Measurements from ENCODE around the gene KRTAP5-1.
"Not testable (repeated sequence)": the region's sequence is repeated elsewhere in the genome, so short reads cannot be mapped to it uniquely, and the experiment has no call there.

Gene KRTAP5-1

DNA sequence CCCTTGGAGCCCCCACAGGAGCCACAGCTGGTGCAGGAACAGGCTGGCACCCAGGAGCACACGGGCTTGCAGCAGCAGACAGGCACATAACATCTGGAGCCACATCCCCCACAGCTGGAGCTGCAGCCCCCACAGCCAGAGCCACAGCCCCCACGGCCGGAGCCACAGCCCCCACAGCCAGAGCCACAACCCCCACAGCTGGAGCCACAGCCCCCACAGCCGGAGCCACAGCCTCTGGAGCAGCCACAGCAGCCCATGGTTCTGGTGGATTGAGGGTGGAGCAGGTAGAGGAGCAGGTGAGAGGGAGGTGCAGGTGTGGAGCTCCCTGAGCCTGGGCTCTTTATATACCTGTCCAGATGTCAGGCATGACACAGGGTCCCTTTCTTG lies 12.9 kb upstream of the KRTAP5-1 start, which contains the start of gene KRTAP5-2:
Gene KRTAP5-2 (minus strand): TSS at position 301 of the 387 bp plus-strand sequence. CDS start 44 bp downstream, at position 257.
- Mint-ChIP-seq H3K9me3 (no peaks in the 10 kb centered on the region), H3K4me3 (no peak within 1 kb of the TSS), H3K27me3 (peaks cover 66% of the 10 kb centered on the region), H3K36me3 (ENCODE audit: insufficient read depth) (no peaks in the 10 kb centered on the region), H3K4me1 (peaks cover 8% of the 10 kb centered on the region), H3K27ac (ENCODE audit: low read depth) (no peak within 1 kb of the TSS)
- no peak for DNase-seq (ENCODE audit: low spot score in 2 of 2)
- ATAC-seq (replicated peaks; ENCODE audit: extremely low read depth, poor library complexity, severe bottlenecking), result no peak

- Mint-ChIP-seq H3K27me3 (peaks cover 62% of the 10 kb centered on the region), H3K9me3 (no peaks in the 10 kb centered on the region), H3K36me3 (ENCODE audit: insufficient read depth) (no peaks in the 10 kb centered on the region), H3K27ac (ENCODE audit: low read depth) (no peak overlapping the region), H3K4me1 (peaks cover 8% of the 10 kb centered on the region), H3K4me3 (no peak overlapping the region)
- no peak for DNase-seq (ENCODE audit: low spot score in 2 of 2)
- ATAC-seq (replicated peaks; ENCODE audit: extremely low read depth, poor library complexity, severe bottlenecking), result no peak
Observed at GRCh38 chr11:1597331-1597993, 12.4 kb upstream of the KRTAP5-1 start.

GRCh38 chr11:1596576-1597121 lies 11.6 kb upstream of the KRTAP5-1 start:
- ATAC-seq (replicated peaks; ENCODE audit: extremely low read depth, poor library complexity, severe bottlenecking); H3K36me3 Mint-ChIP-seq (ENCODE audit: insufficient read depth); H3K9me3 Mint-ChIP-seq; DNase-seq (ENCODE audit: low spot score in 2 of 2); H3K27ac Mint-ChIP-seq (ENCODE audit: low read depth); H3K4me1 Mint-ChIP-seq; H3K4me3 Mint-ChIP-seq: not testable (repeated sequence)
- H3K27me3 Mint-ChIP-seq, result peaks cover 55% of the 10 kb centered on the region

GRCh38 chr11:1595994-1596575 lies 11.0 kb upstream of the KRTAP5-1 start:
- H3K27me3 Mint-ChIP-seq, result peaks cover 53% of the 10 kb centered on the region
- not testable (repeated sequence) for DNase-seq (ENCODE audit: low spot score in 2 of 2)

DNA sequence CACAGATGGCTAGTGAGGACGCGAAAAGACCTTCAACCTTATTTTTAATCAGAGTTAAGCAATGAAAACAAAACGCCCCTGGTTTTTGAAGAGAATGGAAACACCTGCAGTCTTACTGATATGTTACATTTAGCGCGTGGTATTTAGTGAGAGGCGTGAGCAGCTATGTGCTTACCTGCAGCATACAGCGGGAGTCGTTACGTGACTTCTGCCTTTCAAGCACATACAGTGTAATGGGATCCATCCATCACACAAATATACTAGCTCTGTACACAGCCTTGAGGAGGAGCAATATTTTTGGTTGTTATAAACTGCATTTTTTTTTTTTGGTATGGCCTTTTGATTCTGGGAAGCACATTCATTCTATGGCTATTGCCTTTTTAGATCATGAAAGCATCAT lies 7.5 kb upstream of the KRTAP5-1 start:
- DNase-seq (ENCODE audit: low spot score in 2 of 2), result no peak
- Mint-ChIP-seq H3K4me3 (no peak overlapping the region), H3K4me1 (peaks cover 22% of the 10 kb centered on the region), H3K9me3 (no peaks in the 10 kb centered on the region), H3K36me3 (ENCODE audit: insufficient read depth) (no peaks in the 10 kb centered on the region), H3K27me3 (peaks cover 32% of the 10 kb centered on the region), H3K27ac (ENCODE audit: low read depth) (no peak overlapping the region)
- ATAC-seq (replicated peaks; ENCODE audit: extremely low read depth, poor library complexity, severe bottlenecking), result no peak

More at GRCh38 chr11:1595994-1596575, 11.0 kb upstream of the KRTAP5-1 start:
- not testable (repeated sequence) for H3K9me3 Mint-ChIP-seq; ATAC-seq (replicated peaks; ENCODE audit: extremely low read depth, poor library complexity, severe bottlenecking); H3K4me3 Mint-ChIP-seq; H3K27ac Mint-ChIP-seq (ENCODE audit: low read depth); H3K4me1 Mint-ChIP-seq; H3K36me3 Mint-ChIP-seq (ENCODE audit: insufficient read depth)

GRCh38 chr11:1589996-1590395 lies 4.9 kb upstream of the KRTAP5-1 start:
- Mint-ChIP-seq H3K4me3 (no peak overlapping the region), H3K27me3 (peaks cover 6% of the 10 kb centered on the region), H3K27ac (ENCODE audit: low read depth) (no peak overlapping the region), H3K9me3 (no peaks in the 10 kb centered on the region), H3K4me1 (peaks cover 13% of the 10 kb centered on the region), H3K36me3 (ENCODE audit: insufficient read depth) (no peaks in the 10 kb centered on the region)
- ATAC-seq (replicated peaks; ENCODE audit: extremely low read depth, poor library complexity, severe bottlenecking) (no peak), DNase-seq (ENCODE audit: low spot score in 2 of 2) (no peak)

GRCh38 chr11:1589191-1589963 lies 4.3 kb upstream of the KRTAP5-1 start:
- ATAC-seq (replicated peaks; ENCODE audit: extremely low read depth, poor library complexity, severe bottlenecking), result peak; percentile 56
- Mint-ChIP-seq H3K4me3 (peak overlapping the region; percentile 67), H3K4me1 (peaks cover 14% of the 10 kb centered on the region), H3K27ac (ENCODE audit: low read depth) (peak overlapping the region; percentile 90)
- H3K36me3 Mint-ChIP-seq (ENCODE audit: insufficient read depth); DNase-seq (ENCODE audit: low spot score in 2 of 2); H3K27me3 Mint-ChIP-seq; H3K9me3 Mint-ChIP-seq: not testable (repeated sequence)

DNA sequence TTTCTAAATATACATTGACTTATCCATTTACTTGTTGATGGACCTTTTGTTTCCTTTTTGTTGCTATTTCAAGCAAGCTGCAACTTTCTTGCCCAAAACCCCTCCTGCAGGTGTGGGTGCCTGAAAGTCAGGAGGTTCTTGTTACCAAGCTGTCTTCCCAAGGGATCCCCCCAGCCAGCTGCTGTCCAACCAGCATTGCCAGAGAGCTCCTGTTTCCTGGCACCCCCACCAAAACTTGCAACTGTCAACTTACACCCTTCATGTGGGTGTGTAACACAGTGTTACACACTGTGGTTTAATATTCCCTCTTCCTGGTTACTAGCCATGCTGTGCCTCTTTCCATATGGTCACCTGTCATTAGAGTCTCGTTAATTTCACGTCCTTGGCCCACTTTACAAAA lies 1.6 kb upstream of the KRTAP5-1 start:
- H3K27ac Mint-ChIP-seq (ENCODE audit: low read depth), result no peak overlapping the region
- H3K27me3 Mint-ChIP-seq, result no peaks in the 10 kb centered on the region
- peaks cover 21% of the 10 kb centered on the region for H3K4me1 Mint-ChIP-seq
- DNase-seq (ENCODE audit: low spot score in 2 of 2) (no peak), ATAC-seq (replicated peaks; ENCODE audit: extremely low read depth, poor library complexity, severe bottlenecking) (no peak)
- H3K9me3 Mint-ChIP-seq, result no peaks in the 10 kb centered on the region
- no peak overlapping the region for H3K4me3 Mint-ChIP-seq
- no peaks in the 10 kb centered on the region for H3K36me3 Mint-ChIP-seq (ENCODE audit: insufficient read depth)

DNA sequence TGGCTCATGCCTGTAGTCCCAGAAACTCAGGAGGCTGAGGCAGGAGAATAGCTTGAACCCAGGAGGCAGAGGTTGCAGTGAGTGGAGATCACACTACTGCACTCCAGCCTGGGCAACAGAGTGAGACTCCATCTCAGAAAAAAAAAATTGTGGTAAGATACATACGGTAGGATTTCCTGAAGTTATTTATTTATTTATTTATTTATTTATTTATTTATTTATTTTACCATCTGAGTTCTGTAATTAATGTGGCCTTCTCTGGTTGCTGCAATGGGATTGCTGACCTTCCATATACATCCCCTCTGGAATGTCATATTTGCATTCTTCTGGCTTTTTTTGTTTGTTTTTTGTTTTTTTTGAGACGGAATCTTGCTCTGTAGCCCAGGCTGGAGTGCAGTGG lies 2.2 kb downstream of the KRTAP5-1 start:
- not testable (repeated sequence) for ATAC-seq (replicated peaks; ENCODE audit: extremely low read depth, poor library complexity, severe bottlenecking); H3K27me3 Mint-ChIP-seq; H3K27ac Mint-ChIP-seq (ENCODE audit: low read depth); H3K9me3 Mint-ChIP-seq; H3K4me3 Mint-ChIP-seq; DNase-seq (ENCODE audit: low spot score in 2 of 2); H3K36me3 Mint-ChIP-seq (ENCODE audit: insufficient read depth); H3K4me1 Mint-ChIP-seq

DNA sequence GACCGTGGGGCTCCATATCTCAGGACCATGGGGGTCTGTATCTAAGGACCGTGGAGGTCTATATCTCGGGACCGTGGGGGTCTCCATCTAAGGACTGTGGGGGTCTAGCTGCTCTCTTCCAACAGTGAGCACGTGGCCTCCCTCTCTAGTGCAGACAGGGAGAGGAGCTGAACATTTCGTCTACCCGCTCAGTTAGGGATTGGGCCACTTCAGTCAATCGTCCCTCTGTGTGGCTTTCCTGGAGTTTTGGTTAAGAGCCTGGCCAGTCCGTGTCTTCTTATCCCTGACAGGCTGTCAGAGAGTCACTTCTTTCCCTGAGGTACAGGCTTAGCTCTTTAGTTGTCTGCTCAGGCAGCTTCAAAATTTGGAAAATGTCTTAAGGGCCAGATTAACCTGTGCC lies 3.1 kb downstream of the KRTAP5-1 start:
- H3K27ac Mint-ChIP-seq (ENCODE audit: low read depth), result no peak overlapping the region
- no peaks in the 10 kb centered on the region for H3K9me3 Mint-ChIP-seq
- no peaks in the 10 kb centered on the region for H3K27me3 Mint-ChIP-seq
- no peak overlapping the region for H3K4me3 Mint-ChIP-seq
- H3K36me3 Mint-ChIP-seq (ENCODE audit: insufficient read depth), result no peaks in the 10 kb centered on the region
- ATAC-seq (replicated peaks; ENCODE audit: extremely low read depth, poor library complexity, severe bottlenecking) (no peak), DNase-seq (ENCODE audit: low spot score in 2 of 2) (no peak)
- peaks cover 7% of the 10 kb centered on the region for H3K4me1 Mint-ChIP-seq

GRCh38 chr11:1576825-1577224 lies 8.3 kb downstream of the KRTAP5-1 start:
- DNase-seq (ENCODE audit: low spot score in 2 of 2), result no peak
- H3K36me3 Mint-ChIP-seq (ENCODE audit: insufficient read depth), result peaks cover 12% of the 10 kb centered on the region
- H3K4me1 Mint-ChIP-seq, result peaks cover 11% of the 10 kb centered on the region
- ATAC-seq (replicated peaks; ENCODE audit: extremely low read depth, poor library complexity, severe bottlenecking), result no peak
- no peaks in the 10 kb centered on the region for H3K27me3 Mint-ChIP-seq
- H3K27ac Mint-ChIP-seq (ENCODE audit: low read depth), result no peak overlapping the region
- H3K9me3 Mint-ChIP-seq, result no peaks in the 10 kb centered on the region
- H3K4me3 Mint-ChIP-seq, result no peak overlapping the region

DNA sequence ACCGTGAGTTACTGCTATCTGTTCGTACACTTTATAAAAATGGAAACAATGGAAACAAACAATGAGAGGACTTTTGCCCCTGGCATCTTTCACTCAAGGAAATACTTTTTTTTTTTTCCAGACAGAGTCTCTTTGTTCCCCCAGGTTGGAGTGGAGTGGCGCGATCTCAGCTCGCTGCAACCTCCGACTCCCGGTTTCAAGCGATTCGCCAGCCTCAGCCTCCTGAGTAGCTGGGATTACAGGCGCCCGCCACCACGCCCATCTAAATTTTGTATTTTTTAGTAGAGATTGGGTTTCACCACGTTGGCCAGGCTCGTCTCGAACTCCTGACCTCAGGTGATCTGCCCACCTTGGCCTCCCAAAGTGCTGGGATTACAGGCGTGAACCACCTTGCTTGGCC lies 9.3 kb downstream of the KRTAP5-1 start:
- not testable (repeated sequence) for ATAC-seq (replicated peaks; ENCODE audit: extremely low read depth, poor library complexity, severe bottlenecking); DNase-seq (ENCODE audit: low spot score in 2 of 2); H3K27ac Mint-ChIP-seq (ENCODE audit: low read depth); H3K9me3 Mint-ChIP-seq; H3K27me3 Mint-ChIP-seq
- Mint-ChIP-seq H3K36me3 (ENCODE audit: insufficient read depth) (peaks cover 15% of the 10 kb centered on the region), H3K4me1 (peaks cover 11% of the 10 kb centered on the region), H3K4me3 (peak overlapping the region; percentile 88)

DNA sequence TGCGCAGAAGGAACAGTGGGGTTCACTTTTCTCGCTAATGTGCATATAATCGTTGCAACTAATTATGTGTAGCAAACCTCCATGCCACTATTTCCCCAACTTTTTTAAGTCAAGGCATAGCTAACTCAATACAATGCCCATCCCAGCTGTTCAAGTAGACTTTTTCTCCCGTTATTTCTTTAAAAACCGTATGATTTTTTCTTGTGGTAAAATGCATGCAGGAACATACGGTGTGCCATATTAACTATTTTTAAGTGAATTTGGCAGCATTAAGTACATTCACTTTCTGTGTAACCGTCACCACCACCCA lies 10.2 kb downstream of the KRTAP5-1 start:
- no peak overlapping the region for H3K27ac Mint-ChIP-seq (ENCODE audit: low read depth)
- peaks cover 19% of the 10 kb centered on the region for H3K36me3 Mint-ChIP-seq (ENCODE audit: insufficient read depth)
- peak overlapping the region; percentile 88 for H3K4me3 Mint-ChIP-seq

More for the DNA sequence above, 10.2 kb downstream of the KRTAP5-1 start:
- no peak for ATAC-seq (replicated peaks; ENCODE audit: extremely low read depth, poor library complexity, severe bottlenecking)
- Mint-ChIP-seq H3K4me1 (peaks cover 11% of the 10 kb centered on the region), H3K27me3 (no peaks in the 10 kb centered on the region), H3K9me3 (no peaks in the 10 kb centered on the region)
- DNase-seq (ENCODE audit: low spot score in 2 of 2), result no peak

Data from central memory CD8-positive, alpha-beta T cell (primary cell).